DOHH2 (cell line): ENCODE results near the gene SDCCAG8.

Source experiments
- H3F3A ChIP-seq: fragments of 200-600 bp; sonication (generic), shearing (Covaris generic); 2 replicates; pipeline ENCODE4 v1.6.0; 2016; ENCODE audit warnings: antibody characterized with exemption, mild to moderate bottlenecking; ENCODE audit not compliant: control insufficient read depth, insufficient read depth
- H3K27ac ChIP-seq: fragments of 200-600 bp; sonication (generic); 2 replicates; pipeline ENCODE4 v1.5.1; 2014; ENCODE audit warnings: low read depth, mild to moderate bottlenecking, low read length, moderate library complexity
- H3K27me3 ChIP-seq: fragments of 200-600 bp; sonication (generic); 2 replicates; pipeline ENCODE4 v1.6.1; 2014; ENCODE audit warnings: mild to moderate bottlenecking, low read length, mixed read lengths; ENCODE audit not compliant: control insufficient read depth
- H3K36me3 ChIP-seq: fragments of 200-600 bp; sonication (generic); 2 replicates; pipeline ENCODE4 v1.6.1; 2014; ENCODE audit warnings: mild to moderate bottlenecking, low read length, moderate library complexity, mixed read lengths; ENCODE audit not compliant: control insufficient read depth
- H3K4me1 ChIP-seq: fragments of 200-600 bp; sonication (generic); 2 replicates; pipeline ENCODE4 v1.6.1; 2014; ENCODE audit warnings: mild to moderate bottlenecking, low read length, mixed read lengths; ENCODE audit not compliant: control insufficient read depth
- H3K4me2 ChIP-seq: fragments of 200-600 bp; sonication (generic); 2 replicates; pipeline ENCODE4 v1.6.0; 2014; ENCODE audit warnings: mild to moderate bottlenecking, low read length, moderate library complexity
- H3K4me3 ChIP-seq: fragments of 200-600 bp; sonication (generic); 2 replicates; pipeline ENCODE4 v1.5.1; 2014; ENCODE audit warnings: mild to moderate bottlenecking, low read length, mixed read lengths
- H3K79me2 ChIP-seq: fragments of 200-600 bp; sonication (generic); 2 replicates; pipeline ENCODE4 v1.6.1; 2014; ENCODE audit warnings: mild to moderate bottlenecking, low read length, mixed read lengths; ENCODE audit not compliant: control insufficient read depth
- H3K9me2 ChIP-seq: fragments of 200-600 bp; sonication (generic); replicated peaks from 2 replicates; pipeline ENCODE4 v1.6.1; 2014; ENCODE audit warnings: mild to moderate bottlenecking, low read length, mixed read lengths; ENCODE audit not compliant: control insufficient read depth
- H3K9me3 ChIP-seq: fragments of 200-600 bp; sonication (generic); 2 replicates; pipeline ENCODE4 v1.6.1; 2014; ENCODE audit warnings: antibody characterized with exemption, low read length, mixed read lengths; ENCODE audit not compliant: control insufficient read depth, insufficient read depth
- H4K20me1 ChIP-seq: fragments of 200-600 bp; sonication (generic); 2 replicates; pipeline ENCODE4 v1.6.0; 2014; ENCODE audit warnings: low read depth, mild to moderate bottlenecking, antibody characterized with exemption, low read length, moderate library complexity; ENCODE audit not compliant: control insufficient read depth, insufficient read depth
- EZH2phosphoT487 ChIP-seq: fragments of 200-600 bp; sonication (generic); IDR thresholded peaks from 2 replicates; pipeline ENCODE4 v1.6.1; 2017; ENCODE audit warnings: borderline replicate concordance, mild to moderate bottlenecking, antibody characterized with exemption, low read length, moderate library complexity, mixed read lengths
- TF ChIP-seq, protein P1 (sequence below): fragments of 200-600 bp; sonication (generic); IDR thresholded peaks from one replicate; pipeline ENCODE4 v1.5.1; 2014; ENCODE audit warnings: antibody characterized with exemption, mild to moderate bottlenecking, low read depth, low read length; ENCODE audit not compliant: poor library complexity, severe bottlenecking

SDCCAG8 gene

DNA sequence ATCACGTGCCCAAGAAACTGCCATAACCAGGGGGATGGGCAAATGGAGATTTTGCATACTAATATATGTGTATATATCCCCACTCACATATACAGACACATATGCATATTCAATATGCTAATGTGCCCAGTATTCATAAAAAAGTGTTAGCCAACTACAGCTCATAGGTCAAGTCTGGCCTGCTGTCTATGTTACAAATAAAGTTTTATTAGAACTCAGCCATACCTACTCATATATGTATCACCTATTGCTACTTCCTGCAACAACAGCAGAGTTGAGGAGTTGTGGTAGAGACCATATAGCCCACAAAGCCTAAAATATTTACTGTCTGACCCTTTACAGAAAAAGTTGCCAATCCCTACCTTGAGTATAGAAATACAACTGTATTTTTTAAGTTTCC, 93.3 kb downstream of the SDCCAG8 start:
- H3K9me3 ChIP-seq: no peaks in the 10 kb centered on the region
- no peaks in the 10 kb centered on the region for H3K27me3 ChIP-seq
- no peaks in the 10 kb centered on the region for H3K9me2 ChIP-seq
- no peaks in the 10 kb centered on the region for H3F3A ChIP-seq
- H3K4me1 ChIP-seq: no peaks in the 10 kb centered on the region
- no peaks in the 10 kb centered on the region for H4K20me1 ChIP-seq
- no peaks in the 10 kb centered on the region; the same call in 1 of the 2 replicates for H3K36me3 ChIP-seq
- H3K4me2 ChIP-seq: no peak overlapping the region
- TF ChIP-seq, protein P1, sequence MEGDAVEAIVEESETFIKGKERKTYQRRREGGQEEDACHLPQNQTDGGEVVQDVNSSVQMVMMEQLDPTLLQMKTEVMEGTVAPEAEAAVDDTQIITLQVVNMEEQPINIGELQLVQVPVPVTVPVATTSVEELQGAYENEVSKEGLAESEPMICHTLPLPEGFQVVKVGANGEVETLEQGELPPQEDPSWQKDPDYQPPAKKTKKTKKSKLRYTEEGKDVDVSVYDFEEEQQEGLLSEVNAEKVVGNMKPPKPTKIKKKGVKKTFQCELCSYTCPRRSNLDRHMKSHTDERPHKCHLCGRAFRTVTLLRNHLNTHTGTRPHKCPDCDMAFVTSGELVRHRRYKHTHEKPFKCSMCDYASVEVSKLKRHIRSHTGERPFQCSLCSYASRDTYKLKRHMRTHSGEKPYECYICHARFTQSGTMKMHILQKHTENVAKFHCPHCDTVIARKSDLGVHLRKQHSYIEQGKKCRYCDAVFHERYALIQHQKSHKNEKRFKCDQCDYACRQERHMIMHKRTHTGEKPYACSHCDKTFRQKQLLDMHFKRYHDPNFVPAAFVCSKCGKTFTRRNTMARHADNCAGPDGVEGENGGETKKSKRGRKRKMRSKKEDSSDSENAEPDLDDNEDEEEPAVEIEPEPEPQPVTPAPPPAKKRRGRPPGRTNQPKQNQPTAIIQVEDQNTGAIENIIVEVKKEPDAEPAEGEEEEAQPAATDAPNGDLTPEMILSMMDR: no peak
- no peak for TF ChIP-seq EZH2phosphoT487
- H3K4me3 ChIP-seq: no peak overlapping the region
- H3K27ac ChIP-seq: no peak overlapping the region
- H3K79me2 ChIP-seq: no peaks in the 10 kb centered on the region

DNA sequence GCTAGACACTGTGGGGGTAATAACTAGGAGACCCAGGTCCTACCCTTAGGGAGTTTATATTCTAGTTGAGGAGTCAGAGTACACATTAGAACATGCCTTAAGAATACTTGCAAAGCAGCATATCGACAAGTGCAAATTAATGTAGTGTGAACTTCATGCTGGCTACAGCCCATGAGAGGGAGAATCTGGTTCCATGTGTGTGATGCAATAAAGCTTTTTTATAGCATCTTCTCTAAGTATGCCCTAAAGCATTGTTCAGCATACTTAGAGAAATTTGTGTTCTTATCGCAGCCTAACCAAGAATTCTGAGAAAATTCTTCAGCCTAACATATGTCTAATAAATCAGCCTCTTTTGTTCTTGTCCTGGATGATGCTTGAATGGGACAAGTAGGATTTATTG, 95.5 kb downstream of the SDCCAG8 start:
- H3K79me2 ChIP-seq: no peaks in the 10 kb centered on the region
- H3K9me3 ChIP-seq: no peaks in the 10 kb centered on the region
- no peak overlapping the region for H3K4me2 ChIP-seq
- no peak overlapping the region for H3K27ac ChIP-seq
- TF ChIP-seq, protein P1: no peak
- no peak for TF ChIP-seq EZH2phosphoT487
- no peaks in the 10 kb centered on the region for H3K4me1 ChIP-seq
- no peaks in the 10 kb centered on the region for H4K20me1 ChIP-seq
- H3K36me3 ChIP-seq: no peaks in the 10 kb centered on the region
- no peak overlapping the region for H3K4me3 ChIP-seq
- no peaks in the 10 kb centered on the region for H3K27me3 ChIP-seq
- H3K9me2 ChIP-seq: no peaks in the 10 kb centered on the region
- H3F3A ChIP-seq: no peaks in the 10 kb centered on the region

DNA sequence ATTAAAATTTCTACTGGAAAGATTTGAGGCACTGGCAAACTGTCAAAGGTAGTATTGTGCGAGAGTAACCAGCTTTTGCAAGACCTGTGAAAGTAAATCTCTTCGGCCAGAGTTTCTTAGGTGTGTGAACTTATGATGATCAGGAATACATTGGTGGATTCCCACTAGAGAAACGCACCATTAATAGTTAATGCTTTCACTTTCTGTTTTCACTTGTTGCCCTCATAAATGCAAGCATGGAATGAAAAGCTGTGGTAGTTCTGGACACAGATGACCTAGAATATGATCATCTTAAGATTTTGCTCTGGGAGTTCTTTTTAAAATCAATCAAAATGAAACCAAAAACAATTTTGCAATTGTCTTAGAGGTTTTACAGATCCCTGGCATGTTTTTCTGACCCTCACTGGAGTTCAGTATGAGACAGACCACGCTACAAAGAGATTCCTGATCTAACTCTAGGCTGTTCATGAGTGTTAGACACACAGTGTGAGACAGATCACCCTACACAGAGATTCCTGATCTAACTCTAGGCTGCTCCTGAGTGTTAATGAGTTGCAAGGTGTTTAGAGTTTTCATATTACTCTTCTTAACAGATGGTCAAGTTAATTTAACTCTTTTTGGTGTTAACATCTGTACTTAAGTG, 98.8 kb downstream of the SDCCAG8 start:
- no peaks in the 10 kb centered on the region for H4K20me1 ChIP-seq
- H3K4me3 ChIP-seq: no peak overlapping the region
- H3K9me3 ChIP-seq: no peaks in the 10 kb centered on the region
- no peaks in the 10 kb centered on the region for H3K79me2 ChIP-seq
- no peaks in the 10 kb centered on the region for H3K36me3 ChIP-seq
- no peaks in the 10 kb centered on the region for H3K4me1 ChIP-seq
- no peak overlapping the region for H3K4me2 ChIP-seq
- no peaks in the 10 kb centered on the region for H3F3A ChIP-seq
- no peaks in the 10 kb centered on the region for H3K27me3 ChIP-seq
- H3K9me2 ChIP-seq: no peaks in the 10 kb centered on the region
- no peak overlapping the region for H3K27ac ChIP-seq
- no peak for TF ChIP-seq EZH2phosphoT487
- TF ChIP-seq, protein P1: no peak
